ENCODE measurements around the gene GUCY1A2.
"Not testable (repeated sequence)": the region's sequence is repeated elsewhere in the genome, so short reads cannot be mapped to it uniquely, and the experiment has no call there.

GUCY1A2 gene

DNA sequence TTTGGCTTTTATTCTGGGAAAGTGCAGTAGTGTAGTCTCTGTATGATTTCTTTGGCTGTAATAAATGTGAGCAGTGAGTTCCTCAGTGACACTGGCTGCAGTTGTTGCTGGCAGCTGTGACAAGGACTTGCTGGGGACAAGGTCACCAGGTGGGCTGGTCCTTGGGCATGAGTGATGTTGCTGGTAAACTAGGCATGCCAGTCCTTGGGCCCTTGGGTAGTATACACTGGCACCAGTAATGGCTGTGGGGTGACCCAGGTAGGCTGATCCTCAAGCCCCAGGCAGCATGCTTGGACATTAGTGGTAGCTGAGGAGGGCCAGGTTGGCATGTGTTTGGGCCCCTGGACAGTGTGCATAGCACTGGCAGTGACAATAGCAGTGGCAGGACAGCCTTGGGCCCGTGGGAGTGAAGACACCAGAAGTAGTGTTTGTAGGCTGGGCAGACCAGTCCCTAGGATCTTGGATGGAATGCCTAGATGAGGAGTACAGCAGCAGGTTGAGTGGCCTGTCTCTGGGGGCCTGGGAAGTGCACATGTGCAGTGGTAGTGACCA, 164.3 kb downstream of the GUCY1A2 start:
- H3K4me1 Mint-ChIP-seq (ENCODE audit: low read depth), result no peaks in the 10 kb centered on the region
- no peaks in the 10 kb centered on the region for H3K36me3 Mint-ChIP-seq (ENCODE audit: low read depth)
- H3K27me3 Mint-ChIP-seq, result no peaks in the 10 kb centered on the region
- H3K27ac Mint-ChIP-seq, result no peak overlapping the region
- H3K9me3 Mint-ChIP-seq, result peaks cover 23% of the 10 kb centered on the region
- no peak overlapping the region for H3K4me3 Mint-ChIP-seq

DNA sequence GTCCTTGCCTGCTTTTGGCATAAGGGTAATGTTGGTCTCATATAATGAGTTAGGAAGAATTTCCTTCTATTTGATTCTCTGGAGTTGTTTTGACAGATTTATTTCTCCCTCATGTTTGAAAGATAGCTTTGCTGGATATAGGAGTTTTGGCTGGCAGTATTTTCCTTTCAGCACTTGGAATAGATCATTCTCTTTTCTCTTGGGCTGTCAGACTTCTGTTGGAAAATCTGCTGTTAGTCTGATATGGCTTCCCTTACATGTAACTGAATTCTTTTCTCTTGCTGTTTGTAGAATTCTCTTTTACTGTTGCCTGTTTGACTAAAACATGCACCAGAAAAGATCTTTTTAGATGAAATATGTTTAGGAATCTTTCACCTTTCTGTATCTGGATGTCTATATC, 165.5 kb downstream of the GUCY1A2 start:
- H3K4me1 Mint-ChIP-seq (ENCODE audit: low read depth), result no peaks in the 10 kb centered on the region
- no peaks in the 10 kb centered on the region for H3K27me3 Mint-ChIP-seq
- peaks cover 26% of the 10 kb centered on the region for H3K9me3 Mint-ChIP-seq
- H3K36me3 Mint-ChIP-seq (ENCODE audit: low read depth), result no peaks in the 10 kb centered on the region
- H3K27ac Mint-ChIP-seq, result no peak overlapping the region
- no peak overlapping the region for H3K4me3 Mint-ChIP-seq

- H3K9me3 Mint-ChIP-seq, result peaks cover 9% of the 10 kb centered on the region
- H3K4me1 Mint-ChIP-seq (ENCODE audit: low read depth), result no peaks in the 10 kb centered on the region
- no peaks in the 10 kb centered on the region for H3K36me3 Mint-ChIP-seq (ENCODE audit: low read depth)
- H3K27ac Mint-ChIP-seq, result no peak overlapping the region
- no peaks in the 10 kb centered on the region for H3K27me3 Mint-ChIP-seq
- no peak overlapping the region for H3K4me3 Mint-ChIP-seq
Measured at GRCh38 chr11:106848526-106848925, 169.8 kb downstream of the GUCY1A2 start.

- Mint-ChIP-seq H3K9me3 (peaks cover 13% of the 10 kb centered on the region), H3K36me3 (ENCODE audit: low read depth) (no peaks in the 10 kb centered on the region), H3K27me3 (no peaks in the 10 kb centered on the region), H3K4me1 (ENCODE audit: low read depth) (no peaks in the 10 kb centered on the region), H3K4me3 (no peak overlapping the region), H3K27ac (no peak overlapping the region)
Measured at GRCh38 chr11:106842134-106842533, 176.1 kb downstream of the GUCY1A2 start.

- H3K9me3 Mint-ChIP-seq, result peaks cover 17% of the 10 kb centered on the region
- no peak overlapping the region for H3K27ac Mint-ChIP-seq
- H3K27me3 Mint-ChIP-seq, result no peaks in the 10 kb centered on the region
- no peak overlapping the region for H3K4me3 Mint-ChIP-seq
- no peaks in the 10 kb centered on the region for H3K36me3 Mint-ChIP-seq (ENCODE audit: low read depth)
- H3K4me1 Mint-ChIP-seq (ENCODE audit: low read depth), result no peaks in the 10 kb centered on the region
Measured at GRCh38 chr11:106840947-106841346, 177.3 kb downstream of the GUCY1A2 start.

DNA sequence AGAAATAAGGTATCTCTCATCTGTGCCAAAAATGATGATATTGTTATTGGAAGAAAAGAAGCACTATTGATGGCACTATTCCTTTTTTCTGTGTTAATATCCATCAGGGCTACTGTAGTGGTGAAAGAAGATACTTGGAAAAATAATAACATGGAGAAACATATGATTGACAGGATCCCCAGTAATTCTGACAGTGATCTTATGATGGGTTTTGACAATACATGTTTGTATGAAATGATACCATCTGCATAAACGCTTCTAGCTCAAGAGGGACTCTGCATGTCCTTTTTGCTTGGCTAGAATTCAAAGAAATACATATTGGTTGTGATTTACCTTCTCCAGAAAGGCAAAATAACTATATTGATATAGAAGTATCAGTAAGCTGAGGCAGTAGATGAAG, 178.1 kb downstream of the GUCY1A2 start:
- no peaks in the 10 kb centered on the region for H3K27me3 Mint-ChIP-seq
- H3K9me3 Mint-ChIP-seq, result peaks cover 17% of the 10 kb centered on the region
- H3K4me3 Mint-ChIP-seq, result no peak overlapping the region
- no peaks in the 10 kb centered on the region for H3K4me1 Mint-ChIP-seq (ENCODE audit: low read depth)
- no peaks in the 10 kb centered on the region for H3K36me3 Mint-ChIP-seq (ENCODE audit: low read depth)
- H3K27ac Mint-ChIP-seq, result no peak overlapping the region

- peaks cover 12% of the 10 kb centered on the region for H3K9me3 Mint-ChIP-seq
- H3K36me3 Mint-ChIP-seq (ENCODE audit: low read depth), result no peaks in the 10 kb centered on the region
- no peaks in the 10 kb centered on the region for H3K4me1 Mint-ChIP-seq (ENCODE audit: low read depth)
- no peak overlapping the region for H3K27ac Mint-ChIP-seq
- no peaks in the 10 kb centered on the region for H3K27me3 Mint-ChIP-seq
- no peak overlapping the region for H3K4me3 Mint-ChIP-seq
Measured at GRCh38 chr11:106834567-106834966, 183.7 kb downstream of the GUCY1A2 start.

GRCh38 chr11:106828976-106829375, 189.3 kb downstream of the GUCY1A2 start:
- peaks cover 8% of the 10 kb centered on the region for H3K9me3 Mint-ChIP-seq
- no peaks in the 10 kb centered on the region for H3K4me1 Mint-ChIP-seq (ENCODE audit: low read depth)
- H3K27me3 Mint-ChIP-seq, result no peaks in the 10 kb centered on the region
- no peak overlapping the region for H3K27ac Mint-ChIP-seq
- H3K36me3 Mint-ChIP-seq (ENCODE audit: low read depth), result no peaks in the 10 kb centered on the region
- no peak overlapping the region for H3K4me3 Mint-ChIP-seq

DNA sequence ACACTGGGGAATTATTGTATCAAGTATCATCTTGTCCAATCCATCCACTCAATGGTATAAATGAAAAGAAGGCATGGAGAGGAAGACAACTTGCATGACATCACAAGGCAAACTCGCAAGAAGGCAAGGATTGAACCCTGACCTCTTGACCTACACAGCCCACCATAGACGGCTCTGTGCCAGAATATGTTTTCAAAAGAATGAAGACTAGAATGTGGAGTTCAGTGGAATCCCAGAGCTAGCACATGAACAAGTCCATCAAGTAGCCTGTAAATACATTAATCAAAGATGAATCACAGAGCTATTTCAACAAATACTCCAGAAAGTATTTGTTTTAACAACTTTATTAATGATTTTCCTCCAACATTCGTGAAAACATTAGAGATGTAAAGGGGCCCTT, 189.7 kb downstream of the GUCY1A2 start:
- Mint-ChIP-seq H3K9me3 (peaks cover 9% of the 10 kb centered on the region), H3K4me3 (no peak overlapping the region), H3K27ac (no peak overlapping the region), H3K4me1 (ENCODE audit: low read depth) (no peaks in the 10 kb centered on the region), H3K27me3 (no peaks in the 10 kb centered on the region), H3K36me3 (ENCODE audit: low read depth) (no peaks in the 10 kb centered on the region)

DNA sequence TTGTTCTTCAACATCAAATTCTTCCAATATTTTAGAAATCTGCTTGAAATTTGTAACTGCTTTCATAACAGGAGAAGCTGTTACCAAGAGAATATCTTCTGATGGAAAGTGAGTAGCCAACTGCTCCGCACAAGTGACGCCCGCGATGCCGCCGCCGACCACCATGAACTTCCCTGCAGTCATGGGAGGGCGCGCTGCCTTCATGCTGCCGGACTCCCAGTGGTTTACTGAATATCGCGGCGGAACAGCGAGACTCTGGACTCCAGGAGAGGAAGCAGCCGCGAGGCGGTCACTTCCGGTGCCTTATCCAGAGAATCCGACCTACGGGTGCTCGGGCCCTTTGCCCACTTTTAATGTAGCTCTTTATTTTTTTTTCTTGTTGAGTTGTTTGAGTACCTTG, 190.6 kb downstream of the GUCY1A2 start:
- no peak overlapping the region for H3K27ac Mint-ChIP-seq
- peaks cover 10% of the 10 kb centered on the region for H3K9me3 Mint-ChIP-seq
- H3K27me3 Mint-ChIP-seq, result no peaks in the 10 kb centered on the region
- H3K4me3 Mint-ChIP-seq, result no peak overlapping the region
- no peaks in the 10 kb centered on the region for H3K4me1 Mint-ChIP-seq (ENCODE audit: low read depth)
- no peaks in the 10 kb centered on the region for H3K36me3 Mint-ChIP-seq (ENCODE audit: low read depth)

- not testable (repeated sequence) for H3K4me1 Mint-ChIP-seq (ENCODE audit: low read depth); H3K27ac Mint-ChIP-seq; H3K4me3 Mint-ChIP-seq; H3K36me3 Mint-ChIP-seq (ENCODE audit: low read depth); H3K27me3 Mint-ChIP-seq
- H3K9me3 Mint-ChIP-seq, result peaks cover 10% of the 10 kb centered on the region
Measured at GRCh38 chr11:106826558-106826957, 191.7 kb downstream of the GUCY1A2 start.

- peaks cover 15% of the 10 kb centered on the region for H3K9me3 Mint-ChIP-seq
- no peaks in the 10 kb centered on the region for H3K36me3 Mint-ChIP-seq (ENCODE audit: low read depth)
- H3K4me3 Mint-ChIP-seq, result no peak overlapping the region
- no peak overlapping the region for H3K27ac Mint-ChIP-seq
- H3K27me3 Mint-ChIP-seq, result no peaks in the 10 kb centered on the region
- H3K4me1 Mint-ChIP-seq (ENCODE audit: low read depth), result no peaks in the 10 kb centered on the region
Measured at GRCh38 chr11:106821826-106822225, 196.4 kb downstream of the GUCY1A2 start.

DNA sequence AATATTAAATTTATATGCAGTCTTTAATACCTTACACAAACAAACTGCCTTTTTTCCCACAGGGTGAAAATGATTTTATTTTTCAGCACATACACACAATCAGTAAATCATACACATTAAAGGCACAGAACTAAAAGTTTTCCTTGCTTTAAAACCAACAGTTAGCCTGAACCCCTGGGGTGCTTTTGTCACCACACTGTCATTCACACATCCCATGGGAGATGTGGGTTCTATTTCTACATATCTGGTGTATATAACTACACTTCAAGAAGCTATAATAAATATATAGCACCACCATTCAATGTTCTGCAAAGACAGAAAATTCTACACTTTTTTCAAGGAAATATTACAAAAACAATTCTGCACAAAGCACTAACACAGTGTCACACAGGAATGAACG, 197.0 kb downstream of the GUCY1A2 start:
- Mint-ChIP-seq H3K9me3 (peaks cover 15% of the 10 kb centered on the region), H3K27me3 (no peaks in the 10 kb centered on the region), H3K27ac (no peak overlapping the region), H3K4me3 (no peak overlapping the region), H3K36me3 (ENCODE audit: low read depth) (no peaks in the 10 kb centered on the region), H3K4me1 (ENCODE audit: low read depth) (no peaks in the 10 kb centered on the region)

DNA sequence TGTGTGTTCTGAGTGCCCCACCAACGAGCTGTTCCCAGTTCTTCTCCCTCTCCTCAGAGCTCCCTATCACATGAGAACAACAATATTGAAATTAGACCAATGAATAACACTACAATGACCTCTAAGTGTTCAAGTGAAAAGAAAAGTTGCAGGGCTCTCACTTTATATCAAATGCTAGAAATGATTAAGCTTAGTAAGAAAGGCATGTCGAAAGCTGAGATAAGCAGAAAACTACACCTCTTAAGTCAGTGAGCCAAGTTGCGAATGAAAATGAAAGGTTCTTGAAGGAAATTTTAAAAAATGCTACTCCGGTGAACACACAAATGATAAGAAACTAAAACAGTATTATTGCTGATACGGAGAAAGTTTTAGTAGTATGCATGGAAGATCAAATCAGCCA, 199.8 kb downstream of the GUCY1A2 start:
- Mint-ChIP-seq H3K27me3 (no peaks in the 10 kb centered on the region), H3K36me3 (ENCODE audit: low read depth) (no peaks in the 10 kb centered on the region), H3K9me3 (peaks cover 12% of the 10 kb centered on the region), H3K27ac (no peak overlapping the region), H3K4me1 (ENCODE audit: low read depth) (no peaks in the 10 kb centered on the region), H3K4me3 (no peak overlapping the region)

DNA sequence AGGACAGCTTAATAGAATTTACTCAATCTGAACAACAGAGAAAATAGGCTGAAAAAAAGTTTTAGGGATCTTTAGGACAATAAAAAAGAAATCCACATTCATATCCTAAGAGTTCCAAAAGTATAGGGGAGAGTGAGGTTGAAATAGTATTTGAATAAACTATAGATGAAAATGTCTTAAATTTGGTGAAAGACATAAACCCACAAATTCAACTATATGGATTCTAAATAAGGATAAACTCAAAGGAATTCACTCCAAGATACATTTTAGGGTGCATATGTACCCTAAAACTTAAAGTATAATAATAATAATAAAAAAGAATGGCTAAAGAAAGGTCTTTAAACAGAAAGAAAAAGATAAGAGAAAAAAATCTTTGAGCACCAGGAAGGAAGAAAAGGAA, 203.1 kb downstream of the GUCY1A2 start:
- Mint-ChIP-seq H3K9me3 (peaks cover 9% of the 10 kb centered on the region), H3K27ac (no peak overlapping the region), H3K36me3 (ENCODE audit: low read depth) (no peaks in the 10 kb centered on the region), H3K27me3 (no peaks in the 10 kb centered on the region), H3K4me1 (ENCODE audit: low read depth) (no peaks in the 10 kb centered on the region), H3K4me3 (no peak overlapping the region)

DNA sequence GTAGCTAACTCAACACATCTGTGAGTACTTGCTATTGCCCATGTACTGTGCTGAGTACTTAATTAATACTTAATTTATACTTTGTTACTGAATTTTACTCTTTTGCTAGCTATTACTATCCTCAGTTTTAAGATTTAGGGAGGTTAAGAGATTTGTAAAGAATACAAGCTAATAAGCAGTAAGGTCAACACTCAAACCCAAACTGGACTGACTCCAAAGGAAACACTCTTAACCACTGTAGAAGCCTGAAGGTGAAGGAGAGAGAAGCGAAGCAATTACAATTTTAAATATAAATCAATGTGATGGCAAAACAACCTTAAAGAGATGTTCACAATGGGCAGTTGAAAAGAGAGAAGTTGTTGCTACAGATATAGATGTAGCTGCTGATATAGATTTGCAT, 204.5 kb downstream of the GUCY1A2 start:
- Mint-ChIP-seq H3K4me3 (no peak overlapping the region), H3K9me3 (peaks cover 4% of the 10 kb centered on the region), H3K4me1 (ENCODE audit: low read depth) (no peaks in the 10 kb centered on the region), H3K27ac (no peak overlapping the region), H3K36me3 (ENCODE audit: low read depth) (no peaks in the 10 kb centered on the region), H3K27me3 (no peaks in the 10 kb centered on the region)
